GM19035 (cell line): Measurements from ENCODE around the gene OSBPL7.

Experiments used
- ATAC-seq: cut with Tn5 transposase; IDR thresholded peaks from one replicate; pipeline ENCODE4 v1.9.1; 2021; ENCODE audit not compliant: unreplicated experiment

Gene OSBPL7

GRCh38 chr17:47847341-47848197, 26.0 kb upstream of the OSBPL7 start:
- ATAC-seq: no peak

- ATAC-seq: no peak
Measured at GRCh38 chr17:47846716-47847340, 25.2 kb upstream of the OSBPL7 start.

- ATAC-seq: no peak
Measured at GRCh38 chr17:47845716-47846075, 24.1 kb upstream of the OSBPL7 start.

GRCh38 chr17:47844814-47845715, 23.5 kb upstream of the OSBPL7 start:
- ATAC-seq: no peak

- no peak for ATAC-seq
Measured at GRCh38 chr17:47844227-47844626, 22.6 kb upstream of the OSBPL7 start.

GRCh38 chr17:47843391-47843730, 21.8 kb upstream of the OSBPL7 start:
- ATAC-seq: no peak

- no peak for ATAC-seq
Measured at GRCh38 chr17:47841488-47842291, 20.1 kb upstream of the OSBPL7 start.

GRCh38 chr17:47840742-47841487, 19.3 kb upstream of the OSBPL7 start, which contains the start of gene SCRN2:
Gene SCRN2 (minus strand): TSS chr17:47841273. CDS start chr17:47840843, 430 bp downstream.
- ATAC-seq: peak; percentile 79

- ATAC-seq: no peak
Measured at GRCh38 chr17:47840001-47840741, 18.6 kb upstream of the OSBPL7 start.

GRCh38 chr17:47839071-47839470, 17.5 kb upstream of the OSBPL7 start:
- no peak for ATAC-seq

GRCh38 chr17:47838636-47839035, 17.0 kb upstream of the OSBPL7 start:
- no peak for ATAC-seq

GRCh38 chr17:47837401-47838039, 15.9 kb upstream of the OSBPL7 start:
- ATAC-seq: no peak

GRCh38 chr17:47836601-47837000, 15.0 kb upstream of the OSBPL7 start:
- no peak for ATAC-seq

GRCh38 chr17:47834756-47835155, 13.2 kb upstream of the OSBPL7 start:
- no peak for ATAC-seq

GRCh38 chr17:47831934-47832327, 10.3 kb upstream of the OSBPL7 start:
- ATAC-seq: no peak

- ATAC-seq: peak; percentile 90
Measured at GRCh38 chr17:47831003-47831933, 9.7 kb upstream of the OSBPL7 start, which contains the start of the genes LRRC46 and MRPL10. Gene LRRC46 (plus strand): TSS chr17:47831670. CDS start chr17:47831990, 320 bp downstream. Gene MRPL10 (minus strand): TSS chr17:47831541. CDS start chr17:47831511, 30 bp downstream.

- no peak for ATAC-seq
Measured at GRCh38 chr17:47830396-47831002, 8.9 kb upstream of the OSBPL7 start.
